RPMI7951 (cell line): Measurements from ENCODE around the gene GLUD1. TPM values are rescaled to one million over a fixed set of nuclear protein-coding genes. Genes with fewer than 3 reads are reported as not detected.
"Not testable (repeated sequence)": the region's sequence is repeated elsewhere in the genome, so short reads cannot be mapped to it uniquely, and the experiment has no call there.

Experiments used
- DNase-seq: peaks from one replicate; pipeline ENCODE4 v3.0.0-alpha.2; 2012; ENCODE audit warnings: low read depth
- total RNA-seq: library from RNA; depleted of rRNA; stranded (reverse); fragments of >200 nt; shearing (Covaris generic); gene quantifications from 2 replicates; pipeline ENCODE4 v1.2.3, GENCODE V29; 2014; rRNA removed

GLUD1 gene
- total RNA-seq, result 175 and 190 TPM in 2 replicates

GRCh38 chr10:87094373-87095235 lies at the start of gene GLUD1, which contains the start of gene SHLD2:
Gene GLUD1 (minus strand): TSS chr10:87094843. CDS start chr10:87094769, 74 bp downstream.
Gene SHLD2 (plus strand): TSS chr10:87095206. CDS start chr10:87151355, 56,149 bp downstream.
- peak; percentile 89 for DNase-seq

- DNase-seq, result not testable (repeated sequence)
Observed at GRCh38 chr10:87143109-87143418, 48.4 kb upstream of the GLUD1 start.

- DNase-seq, result peak; percentile 39
Observed at GRCh38 chr10:87142230-87143108, 47.8 kb upstream of the GLUD1 start.

GRCh38 chr10:87137478-87137877 lies 42.8 kb upstream of the GLUD1 start:
- DNase-seq, result not testable (repeated sequence)

GRCh38 chr10:87134440-87134839 lies 39.8 kb upstream of the GLUD1 start:
- not testable (repeated sequence) for DNase-seq

- not testable (repeated sequence) for DNase-seq
Observed at GRCh38 chr10:87133936-87134335, 39.3 kb upstream of the GLUD1 start.

GRCh38 chr10:87132176-87132575 lies 37.5 kb upstream of the GLUD1 start:
- not testable (repeated sequence) for DNase-seq

GRCh38 chr10:87127607-87128156 lies 33.0 kb upstream of the GLUD1 start:
- DNase-seq, result not testable (repeated sequence)

- not testable (repeated sequence) for DNase-seq
Observed at GRCh38 chr10:87127048-87127447, 32.4 kb upstream of the GLUD1 start.

GRCh38 chr10:87123351-87123750 lies 28.7 kb upstream of the GLUD1 start:
- not testable (repeated sequence) for DNase-seq

GRCh38 chr10:87119029-87119428 lies 24.4 kb upstream of the GLUD1 start:
- not testable (repeated sequence) for DNase-seq

GRCh38 chr10:87118122-87118521 lies 23.5 kb upstream of the GLUD1 start:
- not testable (repeated sequence) for DNase-seq

GRCh38 chr10:87105446-87106124 lies 10.9 kb upstream of the GLUD1 start:
- no peak for DNase-seq

- not testable (repeated sequence) for DNase-seq
Observed at GRCh38 chr10:87104727-87105126, 10.1 kb upstream of the GLUD1 start.

- DNase-seq, result no peak
Observed at GRCh38 chr10:87101996-87102395, 7.4 kb upstream of the GLUD1 start.

GRCh38 chr10:87095236-87095945 lies 748 bp upstream of the GLUD1 start:
- peak; percentile 89 for DNase-seq

- peak; percentile 58 for DNase-seq
Observed at GRCh38 chr10:87093632-87094372, 841 bp downstream of the GLUD1 start.

- peak; percentile 53 for DNase-seq
Observed at GRCh38 chr10:87092861-87093631, 1.6 kb downstream of the GLUD1 start.

GRCh38 chr10:87092376-87092860 lies 2.2 kb downstream of the GLUD1 start:
- peak; percentile 15 for DNase-seq
